Effector CD4-positive, alpha-beta T cell (primary cell): ENCODE results near the gene USP6NL.
"Not testable (repeated sequence)": the region's sequence is repeated elsewhere in the genome, so short reads cannot be mapped to it uniquely, and the experiment has no call there.

Source experiments
- DNase-seq: peaks from one replicate; pipeline ENCODE4 v3.0.0-alpha.2; 2020

The USP6NL gene

GRCh38 chr10:11511321-11511720 is 100.1 kb downstream of the USP6NL start:
- no peak for DNase-seq

- no peak for DNase-seq
Measured at GRCh38 chr10:11510736-11511135, 100.7 kb downstream of the USP6NL start.

- DNase-seq: no peak
Measured at GRCh38 chr10:11510281-11510680, 101.2 kb downstream of the USP6NL start.

DNA sequence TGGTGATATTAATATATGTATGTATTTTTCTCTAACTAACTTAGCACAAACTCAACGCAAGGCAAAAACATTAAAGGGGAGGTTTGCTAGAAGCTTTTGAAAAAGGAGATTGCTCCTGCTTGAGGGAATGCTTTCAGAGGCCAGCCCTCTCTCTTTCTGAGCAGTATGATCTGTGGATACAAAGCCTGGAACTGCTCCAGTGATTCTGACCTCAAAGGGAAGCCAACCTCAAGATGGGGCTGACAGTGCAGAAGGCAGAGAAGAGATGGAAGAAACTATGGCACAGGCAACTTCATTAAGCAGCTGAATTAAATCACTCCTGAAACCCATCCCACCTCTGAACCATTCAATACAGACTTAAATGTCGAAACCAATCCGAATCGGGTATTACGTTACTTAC is 102.4 kb downstream of the USP6NL start:
- no peak for DNase-seq

- DNase-seq: no peak
Measured at GRCh38 chr10:11506247-11506789, 105.1 kb downstream of the USP6NL start.

DNA sequence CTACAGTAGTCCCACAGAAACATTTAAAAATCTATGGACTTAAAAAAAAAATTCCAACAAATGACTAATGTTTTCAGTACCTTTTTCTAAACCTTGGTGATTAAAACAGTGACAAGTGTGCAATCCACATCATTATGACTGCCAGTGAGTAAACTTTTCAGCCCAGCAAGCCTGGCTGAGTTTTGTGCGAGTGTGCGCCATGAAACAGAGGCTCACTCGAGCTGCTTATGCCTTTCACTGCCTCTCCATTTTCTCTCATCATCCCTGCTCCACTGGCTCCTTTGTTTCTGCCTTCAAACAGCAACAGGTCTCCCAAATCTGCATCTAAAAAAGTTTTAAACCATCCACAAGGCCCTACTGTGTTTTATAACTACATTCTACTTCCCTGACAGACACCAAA is 105.8 kb downstream of the USP6NL start:
- DNase-seq: no peak

GRCh38 chr10:11504566-11505285 is 106.7 kb downstream of the USP6NL start:
- no peak for DNase-seq

GRCh38 chr10:11501600-11501999 is 109.8 kb downstream of the USP6NL start:
- no peak for DNase-seq

- no peak for DNase-seq
Measured at GRCh38 chr10:11499425-11500071, 111.9 kb downstream of the USP6NL start.

DNA sequence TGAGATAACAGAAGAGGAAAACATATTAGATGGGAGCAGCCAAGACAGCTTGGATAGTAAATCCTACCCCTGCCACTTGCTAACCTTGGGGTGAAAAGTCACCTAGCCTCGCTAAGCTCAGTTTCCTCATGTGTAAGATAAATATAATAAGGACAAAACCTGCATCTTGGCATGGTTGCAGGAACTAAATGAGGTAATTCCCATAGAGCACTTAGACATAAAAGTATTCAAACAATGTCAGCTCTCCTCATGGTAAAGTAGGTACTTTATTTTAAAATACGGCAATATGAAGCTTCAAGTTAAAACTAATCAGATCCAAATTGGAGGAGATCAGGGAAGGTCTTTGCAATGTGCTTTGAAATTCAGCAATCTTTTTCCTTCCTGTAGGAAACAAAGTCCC is 113.1 kb downstream of the USP6NL start:
- no peak for DNase-seq

GRCh38 chr10:11494923-11495322 is 116.5 kb downstream of the USP6NL start:
- DNase-seq: not testable (repeated sequence)

GRCh38 chr10:11493646-11494045 is 117.8 kb downstream of the USP6NL start:
- no peak for DNase-seq

GRCh38 chr10:11491087-11491486 is 120.4 kb downstream of the USP6NL start:
- no peak for DNase-seq

DNA sequence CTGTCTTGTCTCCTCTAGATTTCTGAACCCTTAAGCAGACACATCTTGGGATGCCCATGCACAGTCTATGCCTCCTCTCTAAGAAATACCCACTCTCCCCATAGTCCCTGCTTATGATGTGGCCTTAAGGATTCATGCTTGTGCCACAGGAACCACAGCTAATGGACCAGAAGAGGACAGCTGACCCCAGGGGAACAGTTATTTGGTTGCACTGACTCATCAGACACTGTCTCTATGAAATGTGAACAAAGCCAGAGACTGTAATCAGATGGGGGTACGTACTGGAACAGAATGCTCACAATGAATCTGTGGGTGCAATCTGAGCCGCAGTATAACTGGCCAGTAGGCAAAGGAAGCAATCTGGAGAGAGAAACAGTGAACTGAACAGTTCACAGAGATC is 121.9 kb downstream of the USP6NL start:
- DNase-seq: no peak

DNA sequence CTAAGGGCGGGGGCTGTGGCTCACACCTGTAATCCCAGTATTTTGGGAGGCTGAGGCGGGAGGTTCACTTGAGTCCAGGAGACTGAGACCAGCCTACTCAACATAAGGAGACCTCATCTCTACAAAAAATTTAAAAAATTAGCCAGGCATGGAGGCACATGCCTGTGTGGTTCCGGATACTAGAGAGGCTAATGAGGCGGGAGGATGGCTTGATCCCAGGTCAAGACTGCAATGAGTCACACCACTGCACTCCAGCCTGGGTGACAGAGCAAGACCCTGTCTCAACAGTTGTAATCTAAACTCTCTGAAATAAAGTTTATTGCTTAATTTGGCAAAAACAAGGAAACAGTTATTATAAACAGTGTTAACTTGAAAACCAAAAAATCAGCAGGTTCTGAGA is 123.3 kb downstream of the USP6NL start:
- DNase-seq: no peak

- DNase-seq: no peak
Measured at GRCh38 chr10:11483201-11484148, 128.0 kb downstream of the USP6NL start.

GRCh38 chr10:11482306-11482705 is 129.1 kb downstream of the USP6NL start:
- no peak for DNase-seq

DNA sequence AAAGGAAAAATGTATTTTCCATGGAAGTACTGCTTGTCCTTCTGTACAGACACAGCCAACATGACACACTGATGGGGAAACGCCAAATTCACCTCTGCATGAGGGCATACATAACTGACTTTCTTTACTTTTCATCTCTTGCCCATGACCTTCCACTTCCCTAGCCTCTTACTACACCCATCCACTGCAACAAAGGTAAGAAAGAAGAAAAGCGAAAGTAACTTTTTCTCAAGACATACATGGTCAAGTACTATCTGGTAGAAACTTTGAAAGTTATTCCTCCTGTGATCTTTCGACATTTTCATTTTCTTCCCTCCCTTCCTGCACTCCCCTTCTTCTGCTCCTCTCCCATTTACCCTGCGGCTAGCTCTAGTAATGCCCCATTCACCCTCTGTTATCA is 130.8 kb downstream of the USP6NL start:
- DNase-seq: no peak

DNA sequence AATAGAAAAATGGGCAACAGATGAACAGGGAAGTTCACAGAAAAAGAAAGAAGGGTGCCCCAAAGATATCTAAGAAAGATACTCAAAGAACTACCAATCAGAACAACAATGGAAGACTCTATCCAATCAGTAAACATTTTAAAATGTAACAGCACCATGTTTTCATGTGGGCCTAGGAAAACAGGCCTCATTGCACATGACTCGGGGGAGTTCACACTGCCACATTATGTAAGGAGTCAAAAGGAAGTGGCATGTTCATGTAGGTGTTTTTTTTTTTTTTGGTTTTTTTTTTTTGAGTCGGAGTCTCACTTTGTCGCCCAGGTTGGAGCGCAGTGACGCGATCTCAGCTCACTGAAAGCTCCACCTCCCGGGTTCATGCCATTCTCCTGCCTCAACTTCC is 132.2 kb downstream of the USP6NL start:
- DNase-seq: no peak

DNA sequence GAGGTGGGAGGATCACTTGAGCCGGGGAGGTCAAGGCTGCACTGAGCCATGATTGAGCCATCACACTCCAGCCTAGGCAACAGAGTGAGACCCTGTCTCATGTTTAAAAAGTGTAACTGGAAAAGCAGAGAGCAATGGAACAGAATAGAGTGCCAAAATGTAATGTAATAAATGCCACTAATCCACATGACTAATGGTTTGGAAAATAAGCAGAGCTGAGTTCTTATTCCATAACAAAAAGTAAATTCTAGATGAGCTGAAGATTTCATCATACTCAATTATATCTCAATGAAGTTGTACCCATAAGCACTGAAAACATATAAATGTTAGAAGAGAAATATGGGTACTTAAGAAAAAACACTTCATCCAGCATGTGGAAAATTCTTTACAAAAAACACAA is 132.6 kb downstream of the USP6NL start:
- no peak for DNase-seq

- no peak for DNase-seq
Measured at GRCh38 chr10:11475831-11476434, 135.5 kb downstream of the USP6NL start.

DNA sequence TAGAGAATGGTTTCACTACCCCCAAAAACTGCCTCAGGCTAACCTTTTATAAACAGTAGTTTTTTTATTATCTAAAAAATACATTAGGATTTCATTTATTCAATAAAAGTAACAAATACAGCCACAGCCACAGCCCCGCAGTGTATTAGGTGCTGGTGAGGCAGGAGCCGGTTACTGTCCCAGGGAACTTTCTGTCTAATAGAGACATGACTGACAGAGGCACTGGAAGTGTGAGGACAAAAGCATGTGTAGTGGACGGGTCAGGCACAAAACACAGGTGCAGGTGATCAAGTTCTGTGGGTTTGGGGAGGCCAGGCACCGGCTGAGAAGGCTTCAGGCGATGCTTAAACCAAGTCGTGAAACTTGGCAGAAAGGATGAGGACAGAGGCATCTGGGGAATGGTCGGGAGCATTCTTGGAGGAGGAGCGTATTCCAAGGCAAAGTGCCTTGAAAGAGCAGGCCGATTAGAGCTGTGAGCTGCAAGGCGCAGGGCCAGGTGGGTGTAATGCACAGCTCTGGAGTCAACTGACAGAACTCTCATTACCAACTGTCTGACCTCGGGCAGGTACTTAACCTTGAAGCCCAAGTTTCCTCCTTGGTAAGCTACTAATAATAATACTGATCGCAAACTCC is 138.2 kb downstream of the USP6NL start:
- no peak for DNase-seq
